Lower leg skin (tissue), 3 donors: ENCODE data around the gene RILPL2.
"Not testable (repeated sequence)": the region's sequence is repeated elsewhere in the genome, so short reads cannot be mapped to it uniquely, and the experiment has no call there.

ENCODE experiments used
- POLR2A ChIP-seq, 2 donors: fragments of 450-650 bp; IDR thresholded peaks; one replicate each; pipeline ENCODE4 v1.6.1; 2016 to 2017; ENCODE audit warnings: antibody characterized with exemption in 2 of 2, mild to moderate bottlenecking in 1 of 2, moderate library complexity in 1 of 2
- TF ChIP-seq, protein P1 (sequence below), 3 donors: fragments of 450-650 bp; IDR thresholded peaks; one replicate each; pipeline ENCODE4 v1.5.1; 2016; ENCODE audit warnings: antibody characterized with exemption in 3 of 3, mild to moderate bottlenecking in 3 of 3, moderate library complexity in 2 of 3

DNA sequence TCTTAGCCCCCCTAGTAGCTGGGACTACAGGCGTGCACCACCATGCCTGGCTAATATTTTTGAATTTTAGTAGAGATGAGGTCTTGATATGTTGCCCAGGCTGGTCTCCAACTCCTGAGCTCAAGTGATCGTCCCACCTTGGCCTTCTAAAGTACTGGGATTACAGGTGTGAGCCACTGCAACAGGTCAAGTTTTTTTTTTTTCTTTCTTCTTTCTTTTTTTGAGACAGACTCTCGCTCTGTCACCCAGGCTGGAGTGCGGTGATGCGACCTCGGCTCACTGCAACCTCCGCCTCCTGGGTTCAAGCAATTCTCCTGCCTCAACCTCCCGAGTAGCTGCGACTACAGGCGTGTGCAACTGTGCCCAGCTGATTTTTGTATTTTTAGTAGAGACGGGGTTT lies 26.7 kb upstream of the RILPL2 start:
- TF ChIP-seq, protein P1, sequence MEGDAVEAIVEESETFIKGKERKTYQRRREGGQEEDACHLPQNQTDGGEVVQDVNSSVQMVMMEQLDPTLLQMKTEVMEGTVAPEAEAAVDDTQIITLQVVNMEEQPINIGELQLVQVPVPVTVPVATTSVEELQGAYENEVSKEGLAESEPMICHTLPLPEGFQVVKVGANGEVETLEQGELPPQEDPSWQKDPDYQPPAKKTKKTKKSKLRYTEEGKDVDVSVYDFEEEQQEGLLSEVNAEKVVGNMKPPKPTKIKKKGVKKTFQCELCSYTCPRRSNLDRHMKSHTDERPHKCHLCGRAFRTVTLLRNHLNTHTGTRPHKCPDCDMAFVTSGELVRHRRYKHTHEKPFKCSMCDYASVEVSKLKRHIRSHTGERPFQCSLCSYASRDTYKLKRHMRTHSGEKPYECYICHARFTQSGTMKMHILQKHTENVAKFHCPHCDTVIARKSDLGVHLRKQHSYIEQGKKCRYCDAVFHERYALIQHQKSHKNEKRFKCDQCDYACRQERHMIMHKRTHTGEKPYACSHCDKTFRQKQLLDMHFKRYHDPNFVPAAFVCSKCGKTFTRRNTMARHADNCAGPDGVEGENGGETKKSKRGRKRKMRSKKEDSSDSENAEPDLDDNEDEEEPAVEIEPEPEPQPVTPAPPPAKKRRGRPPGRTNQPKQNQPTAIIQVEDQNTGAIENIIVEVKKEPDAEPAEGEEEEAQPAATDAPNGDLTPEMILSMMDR (IDR thresholded peaks at IDR 0.05), result not testable (repeated sequence)
- TF ChIP-seq POLR2A (IDR thresholded peaks at IDR 0.05), result not testable (repeated sequence)
